H1 (cell line): ENCODE results near the gene IGFBP3.

Source experiments
- ATF3 ChIP-seq: IDR thresholded peaks from 2 replicates; pipeline ENCODE4 v1.6.1; 2011; ENCODE audit warnings: low read depth, mild to moderate bottlenecking, low read length; ENCODE audit not compliant: insufficient read depth
- BCL11A ChIP-seq, 2 experiments: IDR thresholded peaks; one replicate each; pipeline ENCODE4 v1.6.1; 2011; ENCODE audit warnings: low read depth in 2 of 2, low read length in 2 of 2, mild to moderate bottlenecking in 2 of 2
- CHD1 ChIP-seq: IDR thresholded peaks from 2 replicates; pipeline ENCODE4 v1.6.1; 2012; ENCODE audit warnings: low read depth, low read length, improper control_type of control experiment
- EP300 ChIP-seq, 2 experiments: IDR thresholded peaks; 1 replicate in 1 of 2; 2 replicates in 1 of 2; pipeline ENCODE4 v1.6.1; 2011 to 2012; ENCODE audit warnings: low read depth in 2 of 2, low read length in 2 of 2, mild to moderate bottlenecking in 2 of 2, borderline replicate concordance in 1 of 2, inconsistent platforms in 1 of 2, moderate library complexity in 1 of 2
- EZH2 ChIP-seq: fragments of 200-600 bp; sonication (generic); IDR thresholded peaks from 2 replicates; pipeline ENCODE4 v1.7.1; 2012; ENCODE audit warnings: low read depth, mild to moderate bottlenecking, moderate library complexity, low read length, inconsistent platforms; ENCODE audit not compliant: severe bottlenecking
- JUN ChIP-seq: IDR thresholded peaks from 2 replicates; pipeline ENCODE4 v1.6.1; 2011; ENCODE audit warnings: low read depth, mild to moderate bottlenecking, improper control_type of control experiment, low read length
- MAFK ChIP-seq: IDR thresholded peaks from 2 replicates; pipeline ENCODE4 v1.6.1; 2012; ENCODE audit warnings: low read depth, mild to moderate bottlenecking, improper control_type of control experiment, low read length
- RAD21 ChIP-seq, 2 experiments: IDR thresholded peaks in 1 of 2; conservative IDR thresholded peaks in 1 of 2; 2 replicates each; pipeline ENCODE4 v1.6.1; 2011; ENCODE audit warnings: low read depth in 2 of 2, low read length in 2 of 2, improper control_type of control experiment in 1 of 2, inconsistent platforms in 1 of 2, mild to moderate bottlenecking in 1 of 2, moderate library complexity in 1 of 2
- RFX5 ChIP-seq: IDR thresholded peaks from 2 replicates; pipeline ENCODE4 v1.6.1; 2011; ENCODE audit warnings: low read depth, low read length, improper control_type of control experiment, borderline replicate concordance
- SIN3A ChIP-seq, 2 experiments: IDR thresholded peaks in 1 of 2; conservative IDR thresholded peaks in 1 of 2; 2 replicates each; pipeline ENCODE4 v1.6.1; 2011 to 2012; ENCODE audit warnings: low read length in 2 of 2, improper control_type of control experiment in 1 of 2, low read depth in 1 of 2, mild to moderate bottlenecking in 1 of 2
- TAF1 ChIP-seq: IDR thresholded peaks from 2 replicates; pipeline ENCODE4 v1.6.1; 2011; ENCODE audit warnings: mild to moderate bottlenecking, low read depth, low read length
- TF ChIP-seq, protein P1 (sequence below), 3 experiments: IDR thresholded peaks; 1 replicate in 2 of 3; 2 replicates in 1 of 3; pipeline versions ENCODE4 v1.5.1 to v1.6.1; 2011; ENCODE audit warnings: low read length in 3 of 3, mild to moderate bottlenecking in 3 of 3, inconsistent platforms in 2 of 3, low read depth in 1 of 3, moderate library complexity in 1 of 3; ENCODE audit not compliant: insufficient read depth in 1 of 3; ENCODE audit errors: control extremely low read depth in 1 of 3

- TF ChIP-seq, protein P1, sequence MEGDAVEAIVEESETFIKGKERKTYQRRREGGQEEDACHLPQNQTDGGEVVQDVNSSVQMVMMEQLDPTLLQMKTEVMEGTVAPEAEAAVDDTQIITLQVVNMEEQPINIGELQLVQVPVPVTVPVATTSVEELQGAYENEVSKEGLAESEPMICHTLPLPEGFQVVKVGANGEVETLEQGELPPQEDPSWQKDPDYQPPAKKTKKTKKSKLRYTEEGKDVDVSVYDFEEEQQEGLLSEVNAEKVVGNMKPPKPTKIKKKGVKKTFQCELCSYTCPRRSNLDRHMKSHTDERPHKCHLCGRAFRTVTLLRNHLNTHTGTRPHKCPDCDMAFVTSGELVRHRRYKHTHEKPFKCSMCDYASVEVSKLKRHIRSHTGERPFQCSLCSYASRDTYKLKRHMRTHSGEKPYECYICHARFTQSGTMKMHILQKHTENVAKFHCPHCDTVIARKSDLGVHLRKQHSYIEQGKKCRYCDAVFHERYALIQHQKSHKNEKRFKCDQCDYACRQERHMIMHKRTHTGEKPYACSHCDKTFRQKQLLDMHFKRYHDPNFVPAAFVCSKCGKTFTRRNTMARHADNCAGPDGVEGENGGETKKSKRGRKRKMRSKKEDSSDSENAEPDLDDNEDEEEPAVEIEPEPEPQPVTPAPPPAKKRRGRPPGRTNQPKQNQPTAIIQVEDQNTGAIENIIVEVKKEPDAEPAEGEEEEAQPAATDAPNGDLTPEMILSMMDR (IDR thresholded peaks at IDR 0.05; ENCODE audit: control extremely low read depth in 1 of 3, insufficient read depth in 1 of 3, low read depth in 1 of 3, low read length in 3 of 3), result no peak
- no peak for TF ChIP-seq JUN
- TF ChIP-seq SIN3A (conservative IDR thresholded peaks at IDR 0.05 in 1 of 2, IDR thresholded peaks at IDR 0.05 in 1 of 2; ENCODE audit: low read depth in 1 of 2, low read length in 2 of 2), result no peak
- no peak for TF ChIP-seq TAF1
- no peak for TF ChIP-seq RFX5
- no peak for TF ChIP-seq RAD21 (IDR thresholded peaks at IDR 0.05 in 1 of 2, conservative IDR thresholded peaks at IDR 0.05 in 1 of 2; ENCODE audit: low read depth in 2 of 2, low read length in 2 of 2)
- TF ChIP-seq EZH2, result no peak
- no peak for TF ChIP-seq ATF3
- TF ChIP-seq CHD1, result no peak
- no peak for TF ChIP-seq BCL11A (IDR thresholded peaks at IDR 0.05; ENCODE audit: low read depth in 2 of 2, low read length in 2 of 2)
- TF ChIP-seq MAFK, result no peak
- TF ChIP-seq EP300 (IDR thresholded peaks at IDR 0.05; ENCODE audit: borderline replicate concordance in 1 of 2, low read depth in 2 of 2, low read length in 2 of 2), result no peak
Observed at GRCh38 chr7:45867471-45867870, 53.6 kb downstream of the IGFBP3 start.
